GM19397 (cell line): ENCODE data around the gene C12orf75.
"Not testable (repeated sequence)": the region's sequence is repeated elsewhere in the genome, so short reads cannot be mapped to it uniquely, and the experiment has no call there.

ENCODE experiments used
- ATAC-seq: cut with Tn5 transposase; IDR thresholded peaks from one replicate; pipeline ENCODE4 v1.9.1; 2021; ENCODE audit warnings: mild to moderate bottlenecking, moderate library complexity; ENCODE audit not compliant: unreplicated experiment

Gene C12orf75

GRCh38 chr12:105334582-105334981 lies 4.1 kb downstream of the C12orf75 start:
- ATAC-seq: no peak

- no peak for ATAC-seq
Observed at GRCh38 chr12:105335856-105336255, 5.4 kb downstream of the C12orf75 start.

GRCh38 chr12:105336411-105336810 lies 5.9 kb downstream of the C12orf75 start:
- no peak for ATAC-seq

GRCh38 chr12:105337391-105337790 lies 6.9 kb downstream of the C12orf75 start:
- no peak for ATAC-seq

GRCh38 chr12:105338966-105339365 lies 8.5 kb downstream of the C12orf75 start:
- ATAC-seq: no peak

GRCh38 chr12:105341010-105341409 lies 10.5 kb downstream of the C12orf75 start:
- ATAC-seq: no peak

GRCh38 chr12:105341620-105342019 lies 11.1 kb downstream of the C12orf75 start:
- not testable (repeated sequence) for ATAC-seq

- ATAC-seq: no peak
Observed at GRCh38 chr12:105342464-105342863, 12.0 kb downstream of the C12orf75 start.

- no peak for ATAC-seq
Observed at GRCh38 chr12:105343836-105344235, 13.3 kb downstream of the C12orf75 start.

- no peak for ATAC-seq
Observed at GRCh38 chr12:105347499-105347898, 17.0 kb downstream of the C12orf75 start.

GRCh38 chr12:105348142-105348541 lies 17.7 kb downstream of the C12orf75 start:
- no peak for ATAC-seq

GRCh38 chr12:105348561-105348960 lies 18.1 kb downstream of the C12orf75 start:
- no peak for ATAC-seq

GRCh38 chr12:105349138-105349537 lies 18.6 kb downstream of the C12orf75 start:
- ATAC-seq: no peak

- peak; percentile 68 for ATAC-seq
Observed at GRCh38 chr12:105351523-105351922, 21.0 kb downstream of the C12orf75 start.

- ATAC-seq: peak; percentile 87
Observed at GRCh38 chr12:105352052-105352451, 21.6 kb downstream of the C12orf75 start.

GRCh38 chr12:105352940-105353635 lies 22.6 kb downstream of the C12orf75 start:
- no peak for ATAC-seq

- no peak for ATAC-seq
Observed at GRCh38 chr12:105355752-105356151, 25.3 kb downstream of the C12orf75 start.

GRCh38 chr12:105357162-105357691 lies 26.7 kb downstream of the C12orf75 start:
- peak; percentile 66 for ATAC-seq

- ATAC-seq: peak; percentile 45
Observed at GRCh38 chr12:105358789-105359188, 28.3 kb downstream of the C12orf75 start.

GRCh38 chr12:105359856-105360255 lies 29.4 kb downstream of the C12orf75 start:
- no peak for ATAC-seq

GRCh38 chr12:105363890-105364289 lies 33.4 kb downstream of the C12orf75 start:
- no peak for ATAC-seq

- no peak for ATAC-seq
Observed at GRCh38 chr12:105365231-105365630, 34.7 kb downstream of the C12orf75 start.
